HepG2 (cell line): ENCODE results near the gene LCA5. TPM values are rescaled to one million over a fixed set of nuclear protein-coding genes. Genes with fewer than 3 reads are reported as not detected.

ENCODE experiments used
- ASH2L ChIP-seq: fragments of 300-600, 200-600 bp; sonication (generic); IDR thresholded peaks from 2 replicates; pipeline ENCODE4 v1.7.0; 2017; ENCODE audit warnings: low read depth, mild to moderate bottlenecking, moderate library complexity, mixed read lengths, low read length; ENCODE audit not compliant: insufficient read length
- CBX1 ChIP-seq: IDR thresholded peaks from one replicate; pipeline ENCODE4 v1.6.1; 2016; ENCODE audit warnings: antibody characterized with exemption, low read depth
- FLYWCH1 ChIP-seq: sonication (generic); formaldehyde crosslinking; IDR thresholded peaks from 2 replicates; pipeline ENCODE4 v1.8.1; 2023; ENCODE audit warnings: mild to moderate bottlenecking, missing genetic modification reagents
- GFI1 ChIP-seq: sonication (generic); formaldehyde crosslinking; IDR thresholded peaks from 2 replicates; pipeline ENCODE4 v1.5.0; 2020; ENCODE audit warnings: missing genetic modification reagents, mild to moderate bottlenecking, borderline replicate concordance
- GMEB1 ChIP-seq: sonication (generic); formaldehyde crosslinking; IDR thresholded peaks from 2 replicates; pipeline ENCODE4 v1.5.1; 2020; ENCODE audit warnings: missing genetic modification reagents, mild to moderate bottlenecking, borderline replicate concordance
- HNRNPLL ChIP-seq: fragments of 200-400 bp; formaldehyde crosslinking; IDR thresholded peaks from 2 replicates; pipeline ENCODE4 v1.6.1; 2017; ENCODE audit warnings: mild to moderate bottlenecking, low read depth, low read length; ENCODE audit not compliant: poor library complexity, severe bottlenecking
- KLF12 ChIP-seq: sonication (generic); formaldehyde crosslinking; IDR thresholded peaks from 2 replicates; pipeline ENCODE4 v1.4.0; 2020; ENCODE audit warnings: missing genetic modification reagents, borderline replicate concordance
- MED13 ChIP-seq: sonication (generic); formaldehyde crosslinking; IDR thresholded peaks from 2 replicates; pipeline ENCODE4 v1.5.0; 2020; ENCODE audit warnings: missing genetic modification reagents
- MTA1 ChIP-seq: sonication (generic); formaldehyde crosslinking; IDR thresholded peaks from 2 replicates; pipeline ENCODE4 v1.4.0; 2020; ENCODE audit warnings: missing genetic modification reagents, mild to moderate bottlenecking, borderline replicate concordance
- NKX3-1 ChIP-seq: sonication (generic); formaldehyde crosslinking; IDR thresholded peaks from 2 replicates; pipeline ENCODE4 v1.5.0; 2020; ENCODE audit warnings: missing genetic modification reagents
- PHB2 ChIP-seq: fragments of 450-650 bp; IDR thresholded peaks from 2 replicates; pipeline ENCODE4 v1.6.1; 2018; ENCODE audit not compliant: partially characterized antibody
- RBM39 ChIP-seq: fragments of 200-400 bp; formaldehyde crosslinking; IDR thresholded peaks from one replicate; pipeline ENCODE4 v1.6.1; 2018; ENCODE audit warnings: antibody characterized with exemption, mild to moderate bottlenecking, low read depth, low read length; ENCODE audit not compliant: poor library complexity, severe bottlenecking
- REPIN1 ChIP-seq: sonication (generic); formaldehyde crosslinking; IDR thresholded peaks from 2 replicates; pipeline ENCODE4 v1.8.0; 2022; ENCODE audit warnings: missing genetic modification reagents, low read depth, mild to moderate bottlenecking, borderline replicate concordance
- RXRB ChIP-seq: IDR thresholded peaks from 2 replicates; pipeline ENCODE4 v1.6.1; 2016; ENCODE audit warnings: borderline replicate concordance, missing genetic modification reagents, missing compliant biosample characterization
- SMARCE1 ChIP-seq: fragments of 450-650 bp; IDR thresholded peaks from 2 replicates; pipeline ENCODE4 v1.6.1; 2017; ENCODE audit warnings: borderline replicate concordance
- TCF7L2 ChIP-seq: IDR thresholded peaks from 2 replicates; pipeline ENCODE4 v1.6.1; 2011; ENCODE audit warnings: mild to moderate bottlenecking, low read depth, low read length, moderate library complexity
- TP53 ChIP-seq: sonication (generic); formaldehyde crosslinking; conservative IDR thresholded peaks from 2 replicates; pipeline ENCODE4 v1.4.0; 2020; ENCODE audit warnings: missing genetic modification reagents
- ZNF121 ChIP-seq: sonication (generic); formaldehyde crosslinking; IDR thresholded peaks from 2 replicates; pipeline ENCODE4 v1.5.0; 2020; ENCODE audit warnings: mild to moderate bottlenecking, missing genetic modification reagents
- ZNF230 ChIP-seq: sonication (generic); formaldehyde crosslinking; IDR thresholded peaks from 2 replicates; pipeline ENCODE4 v1.4.0; 2020; ENCODE audit warnings: mild to moderate bottlenecking, missing genetic modification reagents
- ZNF329 ChIP-seq: sonication (generic); formaldehyde crosslinking; IDR thresholded peaks from 2 replicates; pipeline ENCODE4 v1.9.0; 2021; ENCODE audit warnings: low read depth, mild to moderate bottlenecking, missing genetic modification reagents
- ZNF337 ChIP-seq: sonication (generic); formaldehyde crosslinking; IDR thresholded peaks from 2 replicates; pipeline ENCODE4 v1.5.1; 2020; ENCODE audit warnings: missing genetic modification reagents, low read depth, mild to moderate bottlenecking, borderline replicate concordance
- ZNF883 ChIP-seq: sonication (generic); formaldehyde crosslinking; IDR thresholded peaks from 2 replicates; pipeline ENCODE4 v1.5.1; 2020; ENCODE audit warnings: mild to moderate bottlenecking, missing genetic modification reagents; ENCODE audit errors: not compliant biosample characterization
- ZSCAN22 ChIP-seq: sonication (generic); formaldehyde crosslinking; IDR thresholded peaks from 2 replicates; pipeline ENCODE4 v1.4.0; 2020; ENCODE audit warnings: mild to moderate bottlenecking, missing genetic modification reagents
- polyA plus RNA-seq, 8 experiments: library from polyadenylated mRNA; depleted of rRNA in 3 of 8; stranded (reverse) in 7 of 8; unstranded in 1 of 8; fragments of >200 nt; fragmentation: Illumina TruSeq in 4 of 8; extraction: Trizol in 4 of 8; gene quantifications; 2 replicates each; pipeline versions ENCODE4 v1.2.1 to v1.2.3, GENCODE V29; 2011 to 2016; ENCODE audit warnings: low read depth in 4 of 8, missing spikeins in 1 of 8, mixed read lengths in 1 of 8; ENCODE audit not compliant: insufficient read depth in 1 of 8
- total RNA-seq, 5 experiments: library from RNA; depleted of rRNA; stranded (reverse); fragments of >200 nt; fragmentation: Illumina TruSeq; extraction: Trizol; gene quantifications; 2 replicates each; pipeline ENCODE4 v1.2.3, GENCODE V29; 2016; ENCODE audit warnings: low read depth in 1 of 5
- TF ChIP-seq, protein P1 (sequence below): IDR thresholded peaks from 2 replicates; pipeline ENCODE4 v1.6.1; 2016; ENCODE audit warnings: mild to moderate bottlenecking, missing biosample characterization, missing genetic modification reagents
- TF ChIP-seq, protein P2 (sequence below): IDR thresholded peaks from 2 replicates; pipeline ENCODE4 v1.6.1; 2012; ENCODE audit warnings: low read depth, low read length, improper control_type of control experiment
- TF ChIP-seq, protein P3 (sequence below): sonication (generic); formaldehyde crosslinking; IDR thresholded peaks from 2 replicates; pipeline ENCODE4 v1.4.0; 2020; ENCODE audit warnings: missing genetic modification reagents; ENCODE audit errors: not compliant biosample characterization

Gene LCA5
- total and polyA plus RNA-seq, 2 of the 13 experiments (the other 11 are each of a cell fraction or from before 2014, with no cell fraction given): 0.84 to 4.6 TPM

DNA sequence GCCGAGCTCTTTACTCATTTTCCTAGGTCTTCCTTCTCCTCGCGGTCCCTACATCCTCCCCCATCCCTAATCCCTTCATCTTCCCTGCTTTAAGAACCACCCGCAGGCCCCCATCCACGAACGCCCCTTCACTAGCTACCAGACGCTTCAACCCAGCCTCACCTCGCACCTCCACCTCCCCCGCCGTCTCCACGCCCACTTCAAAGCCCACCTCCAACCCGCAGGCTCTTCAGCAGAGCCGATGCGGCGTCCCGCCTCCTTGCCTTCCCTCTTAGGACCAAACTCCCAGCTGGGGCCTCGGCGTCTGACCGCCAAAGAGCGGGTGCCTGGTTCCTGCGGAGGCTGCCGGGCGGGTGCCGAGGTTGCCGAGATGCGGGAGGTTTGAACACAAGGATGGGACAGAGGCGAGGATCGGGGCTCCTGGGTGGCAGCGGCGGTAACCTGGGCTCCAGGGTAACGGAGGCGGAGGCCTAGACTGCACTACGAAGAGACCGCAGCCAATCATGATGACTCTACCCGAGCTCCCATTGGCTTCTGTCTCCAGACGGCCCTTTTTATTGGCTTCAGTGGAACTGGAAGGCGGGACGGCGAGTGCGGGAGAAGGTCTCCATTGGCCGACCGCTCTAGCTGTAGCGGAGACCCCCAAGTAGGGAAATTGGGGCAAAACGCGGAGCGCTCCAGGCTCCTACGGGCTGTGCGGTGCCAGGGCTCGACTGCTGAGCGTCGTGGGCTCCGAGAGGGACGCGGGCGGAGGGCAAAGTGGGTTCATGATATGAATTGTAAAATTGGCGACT is at the start of gene LCA5 (continued):
- TF ChIP-seq CBX1 (no peak), GFI1 (peak; percentile 38; the same call in 1 of the 2 replicates), TP53 (CRISPR knock-in tag) (no peak), ZNF337 (CRISPR knock-in tag) (no peak), MTA1 (CRISPR knock-in tag) (peak; percentile 69; the same call in 1 of the 2 replicates), HNRNPLL (peak; percentile 99), REPIN1 (CRISPR knock-in tag) (no peak), ZSCAN22 (no peak), RXRB (CRISPR knock-in tag) (no peak; the same call in 1 of the 2 replicates), MED13 (CRISPR knock-in tag) (no peak), GMEB1 (CRISPR knock-in tag) (peak; percentile 48; the same call in 1 of the 2 replicates), ASH2L (peak; percentile 95), ZNF883 (CRISPR knock-in tag) (peak; percentile 49), KLF12 (CRISPR knock-in tag) (no peak), SMARCE1 (no peak), ZNF121 (CRISPR knock-in tag) (no peak), ZNF329 (CRISPR knock-in tag) (no peak), RBM39 (peak; percentile 56), TCF7L2 (no peak), NKX3-1 (no peak), FLYWCH1 (CRISPR knock-in tag) (no peak), PHB2 (no peak), ZNF230 (CRISPR knock-in tag) (no peak)
- TF ChIP-seq, protein P1, sequence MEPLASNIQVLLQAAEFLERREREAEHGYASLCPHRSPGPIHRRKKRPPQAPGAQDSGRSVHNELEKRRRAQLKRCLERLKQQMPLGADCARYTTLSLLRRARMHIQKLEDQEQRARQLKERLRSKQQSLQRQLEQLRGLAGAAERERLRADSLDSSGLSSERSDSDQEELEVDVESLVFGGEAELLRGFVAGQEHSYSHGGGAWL (CRISPR knock-in tag): peak; percentile 38; the same call in 1 of the 2 replicates
- TF ChIP-seq, protein P2, sequence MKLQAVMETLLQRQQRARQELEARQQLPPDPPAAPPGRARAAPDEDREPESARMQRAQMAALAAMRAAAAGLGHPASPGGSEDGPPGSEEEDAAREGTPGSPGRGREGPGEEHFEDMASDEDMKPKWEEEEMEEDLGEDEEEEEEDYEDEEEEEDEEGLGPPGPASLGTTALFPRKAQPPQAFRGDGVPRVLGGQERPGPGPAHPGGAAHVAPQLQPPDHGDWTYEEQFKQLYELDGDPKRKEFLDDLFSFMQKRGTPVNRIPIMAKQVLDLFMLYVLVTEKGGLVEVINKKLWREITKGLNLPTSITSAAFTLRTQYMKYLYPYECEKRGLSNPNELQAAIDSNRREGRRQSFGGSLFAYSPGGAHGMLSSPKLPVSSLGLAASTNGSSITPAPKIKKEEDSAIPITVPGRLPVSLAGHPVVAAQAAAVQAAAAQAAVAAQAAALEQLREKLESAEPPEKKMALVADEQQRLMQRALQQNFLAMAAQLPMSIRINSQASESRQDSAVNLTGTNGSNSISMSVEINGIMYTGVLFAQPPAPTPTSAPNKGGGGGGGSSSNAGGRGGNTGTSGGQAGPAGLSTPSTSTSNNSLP: no peak
- TF ChIP-seq, protein P3, sequence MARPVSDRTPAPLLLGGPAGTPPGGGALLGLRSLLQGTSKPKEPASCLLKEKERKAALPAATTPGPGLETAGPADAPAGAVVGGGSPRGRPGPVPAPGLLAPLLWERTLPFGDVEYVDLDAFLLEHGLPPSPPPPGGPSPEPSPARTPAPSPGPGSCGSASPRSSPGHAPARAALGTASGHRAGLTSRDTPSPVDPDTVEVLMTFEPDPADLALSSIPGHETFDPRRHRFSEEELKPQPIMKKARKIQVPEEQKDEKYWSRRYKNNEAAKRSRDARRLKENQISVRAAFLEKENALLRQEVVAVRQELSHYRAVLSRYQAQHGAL (CRISPR knock-in tag): no peak
